IMR-90 (cell line): ENCODE data around the gene OPRM1.

Experiments used
- BHLHE40 ChIP-seq: fragments of 150-350 bp; IDR thresholded peaks from 2 replicates; pipeline ENCODE4 v1.6.1; 2016; ENCODE audit warnings: mild to moderate bottlenecking, low read depth, low read length
- CEBPB ChIP-seq: IDR thresholded peaks from 2 replicates; pipeline ENCODE4 v1.6.1; 2012; ENCODE audit warnings: low read depth, low read length, improper control_type of control experiment
- CHD1 ChIP-seq: IDR thresholded peaks from 2 replicates; pipeline ENCODE4 v1.6.1; 2012; ENCODE audit warnings: low read depth, low read length, improper control_type of control experiment
- CTCF ChIP-seq: conservative IDR thresholded peaks from 2 replicates; pipeline ENCODE4 v1.5.1; 2012; ENCODE audit warnings: mild to moderate bottlenecking, low read depth, low read length, improper control_type of control experiment
- FOS ChIP-seq: fragments of 150-350 bp; IDR thresholded peaks from 2 replicates; pipeline ENCODE4 v1.6.1; 2016; ENCODE audit warnings: low read depth, low read length
- MAFK ChIP-seq: IDR thresholded peaks from 2 replicates; pipeline ENCODE4 v1.6.1; 2012; ENCODE audit warnings: low read depth, low read length, improper control_type of control experiment
- POLR2A ChIP-seq: IDR thresholded peaks from 2 replicates; pipeline ENCODE4 v1.6.1; 2012; ENCODE audit warnings: mild to moderate bottlenecking, low read depth, low read length
- RAD21 ChIP-seq: IDR thresholded peaks from 2 replicates; pipeline ENCODE4 v1.6.1; 2012; ENCODE audit warnings: low read length, improper control_type of control experiment
- RCOR1 ChIP-seq: IDR thresholded peaks from 2 replicates; pipeline ENCODE4 v1.6.1; 2012; ENCODE audit warnings: mild to moderate bottlenecking, low read length, improper control_type of control experiment; ENCODE audit not compliant: insufficient replicate concordance
- RFX5 ChIP-seq: IDR thresholded peaks from 2 replicates; pipeline ENCODE4 v1.8.0; 2012; ENCODE audit warnings: low read depth, mild to moderate bottlenecking, low read length, moderate library complexity
- SMC3 ChIP-seq: fragments of 150-350 bp; IDR thresholded peaks from 2 replicates; pipeline ENCODE4 v1.6.1; 2016; ENCODE audit warnings: low read depth, mild to moderate bottlenecking, antibody characterized with exemption, low read length, moderate library complexity

GRCh38 chr6:154285826-154286225 lies 246.8 kb downstream of the OPRM1 start:
- TF ChIP-seq CTCF = no peak
- no peak for TF ChIP-seq POLR2A
- TF ChIP-seq RAD21 = no peak
- no peak for TF ChIP-seq RFX5
- no peak for TF ChIP-seq FOS
- no peak for TF ChIP-seq RCOR1
- no peak for TF ChIP-seq SMC3
- TF ChIP-seq CHD1 = no peak
- no peak for TF ChIP-seq MAFK
- TF ChIP-seq BHLHE40 = no peak
- TF ChIP-seq CEBPB = no peak
